Loucy (cell line): ENCODE measurements around the gene OR4A15.

Experiments
- H2AFZ ChIP-seq: fragments of 200-600 bp; sonication (generic); 2 replicates; pipeline ENCODE4 v1.6.0; 2016; ENCODE audit warnings: antibody characterized with exemption, mild to moderate bottlenecking, low read length, moderate library complexity
- H3F3A ChIP-seq: fragments of 200-600 bp; 2 replicates; pipeline ENCODE4 v1.6.0; 2016; ENCODE audit warnings: antibody characterized with exemption, low read depth, mild to moderate bottlenecking
- H3K27me3 ChIP-seq: fragments of 200-600 bp; sonication (generic); 2 replicates; pipeline ENCODE4 v1.6.1; 2014; ENCODE audit warnings: low read length, mild to moderate bottlenecking; ENCODE audit not compliant: insufficient read depth, poor library complexity, severe bottlenecking
- H3K36me3 ChIP-seq: fragments of 200-600 bp; sonication (generic); 2 replicates; pipeline ENCODE4 v1.6.1; 2016; ENCODE audit warnings: low read length; ENCODE audit not compliant: insufficient read depth
- H3K4me1 ChIP-seq: fragments of 200-600 bp; sonication (generic); 2 replicates; pipeline ENCODE4 v1.5.1; 2014; ENCODE audit warnings: low read length, mild to moderate bottlenecking; ENCODE audit not compliant: insufficient read depth, poor library complexity, severe bottlenecking
- H3K4me2 ChIP-seq: fragments of 200-600 bp; sonication (generic); 2 replicates; pipeline ENCODE4 v1.6.0; 2014; ENCODE audit warnings: antibody characterized with exemption, low read length, low read depth, mild to moderate bottlenecking; ENCODE audit not compliant: poor library complexity, severe bottlenecking
- H3K4me3 ChIP-seq: fragments of 200-600 bp; sonication (generic); 2 replicates; pipeline ENCODE4 v1.5.1; 2014; ENCODE audit warnings: low read length, mild to moderate bottlenecking, mixed read lengths; ENCODE audit not compliant: poor library complexity, severe bottlenecking
- H3K79me2 ChIP-seq: fragments of 200-600 bp; sonication (generic); 2 replicates; pipeline ENCODE4 v1.6.1; 2014; ENCODE audit warnings: low read length; ENCODE audit not compliant: insufficient read depth
- H3K9ac ChIP-seq: fragments of 200-600 bp; sonication (generic); 2 replicates; pipeline ENCODE4 v1.6.0; 2014; ENCODE audit warnings: mild to moderate bottlenecking, low read depth, low read length, moderate library complexity; ENCODE audit not compliant: poor library complexity, severe bottlenecking
- H3K9me2 ChIP-seq: fragments of 200-600 bp; sonication (generic); replicated peaks from 2 replicates; pipeline ENCODE4 v1.6.1; 2016; ENCODE audit warnings: low read depth, low read length, mixed read lengths
- H3K9me3 ChIP-seq: fragments of 200-600 bp; sonication (generic); 2 replicates; pipeline ENCODE4 v1.6.1; 2014; ENCODE audit warnings: mild to moderate bottlenecking, antibody characterized with exemption, low read length, low read depth; ENCODE audit not compliant: insufficient read depth
- H4K20me1 ChIP-seq: fragments of 200-600 bp; sonication (generic); 2 replicates; pipeline ENCODE4 v1.6.0; 2014; ENCODE audit warnings: antibody characterized with exemption, low read length, mild to moderate bottlenecking; ENCODE audit not compliant: insufficient read depth, poor library complexity, severe bottlenecking
- EZH2phosphoT487 ChIP-seq: fragments of 200-600 bp; IDR thresholded peaks from 2 replicates; pipeline ENCODE4 v1.6.1; 2018; ENCODE audit warnings: antibody characterized with exemption, mild to moderate bottlenecking, moderate library complexity, borderline replicate concordance
- TF ChIP-seq, protein P1 (sequence below): fragments of 200-600 bp; sonication (generic); conservative IDR thresholded peaks from 2 replicates; pipeline ENCODE4 v1.5.1; 2014; ENCODE audit warnings: mild to moderate bottlenecking, antibody characterized with exemption, low read length

Gene OR4A15

GRCh38 chr11:55367674-55368073 is at the start of gene OR4A15:
TSS of gene OR4A15 (plus strand) at chr11:55367974. CDS start at chr11:55367974, 0 bp downstream.
- Histone ChIP-seq H3K9ac (no peak within 1 kb of the TSS), H3K36me3 (no peaks in the 10 kb centered on the region), H4K20me1 (no peaks in the 10 kb centered on the region)

GRCh38 chr11:55324500-55324899 is 43.3 kb upstream of the OR4A15 start:
- H3K4me2 ChIP-seq = no peak overlapping the region
- no peaks in the 10 kb centered on the region for H3K9me3 ChIP-seq
- H3K9me2 ChIP-seq = no peaks in the 10 kb centered on the region
- H3K9ac ChIP-seq = no peak overlapping the region
- no peaks in the 10 kb centered on the region for H3K4me1 ChIP-seq
- no peak for TF ChIP-seq EZH2phosphoT487
- TF ChIP-seq, protein P1, sequence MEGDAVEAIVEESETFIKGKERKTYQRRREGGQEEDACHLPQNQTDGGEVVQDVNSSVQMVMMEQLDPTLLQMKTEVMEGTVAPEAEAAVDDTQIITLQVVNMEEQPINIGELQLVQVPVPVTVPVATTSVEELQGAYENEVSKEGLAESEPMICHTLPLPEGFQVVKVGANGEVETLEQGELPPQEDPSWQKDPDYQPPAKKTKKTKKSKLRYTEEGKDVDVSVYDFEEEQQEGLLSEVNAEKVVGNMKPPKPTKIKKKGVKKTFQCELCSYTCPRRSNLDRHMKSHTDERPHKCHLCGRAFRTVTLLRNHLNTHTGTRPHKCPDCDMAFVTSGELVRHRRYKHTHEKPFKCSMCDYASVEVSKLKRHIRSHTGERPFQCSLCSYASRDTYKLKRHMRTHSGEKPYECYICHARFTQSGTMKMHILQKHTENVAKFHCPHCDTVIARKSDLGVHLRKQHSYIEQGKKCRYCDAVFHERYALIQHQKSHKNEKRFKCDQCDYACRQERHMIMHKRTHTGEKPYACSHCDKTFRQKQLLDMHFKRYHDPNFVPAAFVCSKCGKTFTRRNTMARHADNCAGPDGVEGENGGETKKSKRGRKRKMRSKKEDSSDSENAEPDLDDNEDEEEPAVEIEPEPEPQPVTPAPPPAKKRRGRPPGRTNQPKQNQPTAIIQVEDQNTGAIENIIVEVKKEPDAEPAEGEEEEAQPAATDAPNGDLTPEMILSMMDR = no peak
- no peaks in the 10 kb centered on the region for H3K36me3 ChIP-seq
- H2AFZ ChIP-seq = no peak overlapping the region
- no peak overlapping the region for H3K4me3 ChIP-seq
- no peaks in the 10 kb centered on the region for H4K20me1 ChIP-seq
- H3K27me3 ChIP-seq = no peaks in the 10 kb centered on the region
- no peaks in the 10 kb centered on the region for H3K79me2 ChIP-seq
- no peaks in the 10 kb centered on the region for H3F3A ChIP-seq

More at GRCh38 chr11:55367674-55368073, at the start of gene OR4A15:
- TF ChIP-seq EZH2phosphoT487 = no peak
- TF ChIP-seq, protein P1 = no peak
- Histone ChIP-seq H3F3A (no peaks in the 10 kb centered on the region), H3K79me2 (no peaks in the 10 kb centered on the region), H3K4me2 (no peak within 1 kb of the TSS), H2AFZ (no peak within 1 kb of the TSS), H3K9me3 (no peaks in the 10 kb centered on the region), H3K4me3 (no peak within 1 kb of the TSS), H3K27me3 (no peaks in the 10 kb centered on the region), H3K9me2 (no peaks in the 10 kb centered on the region), H3K4me1 (no peaks in the 10 kb centered on the region)

GRCh38 chr11:55342901-55343300 is 24.9 kb upstream of the OR4A15 start, which contains the start of gene OR4A16:
TSS of gene OR4A16 (plus strand) at chr11:55343201. CDS start at chr11:55343201, 0 bp downstream.
- no peaks in the 10 kb centered on the region; the same call in 1 of the 2 replicates for H3K9me3 ChIP-seq
- no peaks in the 10 kb centered on the region for H3K27me3 ChIP-seq

More at GRCh38 chr11:55342901-55343300, 24.9 kb upstream of the OR4A15 start, which contains the start of gene OR4A16:
- Histone ChIP-seq H3K36me3 (no peaks in the 10 kb centered on the region), H3K4me1 (no peaks in the 10 kb centered on the region), H2AFZ (no peak within 1 kb of the TSS), H3K9ac (no peak within 1 kb of the TSS), H3F3A (no peaks in the 10 kb centered on the region), H3K4me3 (no peak within 1 kb of the TSS), H3K9me2 (no peaks in the 10 kb centered on the region), H3K4me2 (no peak within 1 kb of the TSS), H3K79me2 (no peaks in the 10 kb centered on the region), H4K20me1 (no peaks in the 10 kb centered on the region)
- TF ChIP-seq EZH2phosphoT487 = no peak
- TF ChIP-seq, protein P1 = no peak
